ENCODE measurements around the gene SYNJ1.

GRCh38 chr21:32682696-32683474 is 44.9 kb downstream of the SYNJ1 start:
- TF ChIP-seq CTCF (conservative IDR thresholded peaks at IDR 0.05; ENCODE audit: low read depth, low read length) (no peak), POLR2A (IDR thresholded peaks at IDR 0.05; ENCODE audit: low read depth, low read length) (no peak), FOS (IDR thresholded peaks at IDR 0.05; ENCODE audit: low read depth, low read length) (no peak), MAZ (IDR thresholded peaks at IDR 0.05; ENCODE audit: borderline replicate concordance, low read depth, low read length) (no peak), MAFK (IDR thresholded peaks at IDR 0.05; ENCODE audit: low read depth, low read length) (no peak), RAD21 (IDR thresholded peaks at IDR 0.05; ENCODE audit: low read length) (no peak), RFX5 (IDR thresholded peaks at IDR 0.05; ENCODE audit: low read depth, low read length) (no peak), CHD1 (IDR thresholded peaks at IDR 0.05; ENCODE audit: low read depth, low read length) (no peak), USF2 (IDR thresholded peaks at IDR 0.05; ENCODE audit: low read depth, low read length) (no peak), ELK1 (IDR thresholded peaks at IDR 0.05; ENCODE audit: borderline replicate concordance, low read depth, low read length) (no peak), CEBPB (IDR thresholded peaks at IDR 0.05; ENCODE audit: low read depth, low read length) (no peak), SMC3 (IDR thresholded peaks at IDR 0.05; ENCODE audit: low read depth, low read length) (no peak)
